ENCODE results near the gene MYO1D.

GRCh38 chr17:32458371-32458770 is 418.6 kb downstream of the MYO1D start:
- TF ChIP-seq POLR2A (IDR thresholded peaks at IDR 0.05) = no peak
- no peak for TF ChIP-seq CTCF (IDR thresholded peaks at IDR 0.05)

Data from adrenal gland (tissue), 5 donors.